SK-N-MC (cell line): ENCODE results near the gene CUL4A.

Experiments used
- DNase-seq: peaks from one replicate; pipeline ENCODE4 v3.0.0-alpha.2; 2011; ENCODE audit warnings: low read depth, low spot score
- H3K27ac ChIP-seq: fragments of 200-600 bp; sonication (generic); 2 replicates; pipeline ENCODE4 v1.5.1; 2016; ENCODE audit warnings: mixed run types
- H3K36me3 ChIP-seq: fragments of 200-600 bp; sonication (generic); 2 replicates; pipeline ENCODE4 v1.6.1; 2017; ENCODE audit warnings: antibody characterized with exemption, low read length, mixed read lengths; ENCODE audit not compliant: insufficient read depth
- H3K4me3 ChIP-seq: fragments of 200-600 bp; sonication (generic); 2 replicates; pipeline ENCODE4 v1.5.1; 2016
- H3K9ac ChIP-seq: fragments of 200-600 bp; sonication (generic); 2 replicates; pipeline ENCODE4 v1.8.0; 2017; ENCODE audit warnings: mixed run types, mixed read lengths; ENCODE audit not compliant: insufficient read length
- H3K9me3 ChIP-seq: fragments of 200-600 bp; sonication (generic); 2 replicates; pipeline ENCODE4 v1.6.1; 2017; ENCODE audit warnings: low read depth, mild to moderate bottlenecking, antibody characterized with exemption, low read length, moderate library complexity, mixed read lengths
- EZH2 ChIP-seq: fragments of 200-600 bp; sonication (generic); IDR thresholded peaks from one replicate; pipeline ENCODE4 v1.6.1; 2017; ENCODE audit warnings: antibody characterized with exemption
- FOXP2 ChIP-seq: optimal IDR thresholded peaks from 2 replicates; pipeline ENCODE3; 2011; ENCODE audit warnings: mild to moderate bottlenecking, moderate library complexity; ENCODE audit not compliant: insufficient read depth; ENCODE audit errors: extremely low read length, control extremely low read depth
- POLR2AphosphoS5 ChIP-seq: IDR thresholded peaks from 2 replicates; pipeline ENCODE4 v1.6.1; 2012; ENCODE audit warnings: mild to moderate bottlenecking, low read depth, low read length, borderline replicate concordance

The CUL4A gene

DNA sequence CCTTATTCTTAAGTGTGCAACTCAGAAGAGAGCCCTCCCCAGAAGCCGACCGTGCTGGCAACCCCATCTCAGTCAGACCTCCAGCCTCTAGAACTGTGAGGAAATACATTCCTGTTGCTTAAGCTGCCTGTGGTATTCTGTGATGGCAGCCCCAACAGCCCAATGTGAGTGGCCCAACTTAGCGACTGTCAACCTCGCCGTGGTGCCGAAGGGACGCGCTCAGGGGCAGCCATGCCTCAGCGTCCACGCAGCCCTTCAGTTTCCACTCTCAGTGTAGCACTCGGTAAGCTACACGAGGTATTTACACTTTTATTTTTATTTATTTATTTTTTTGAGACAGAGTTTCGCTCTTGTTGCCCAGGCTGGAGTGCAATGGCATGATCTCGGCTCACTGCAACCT, 32.6 kb upstream of the CUL4A start:
- Histone ChIP-seq H3K27ac (no peak overlapping the region), H3K9me3 (no peaks in the 10 kb centered on the region), H3K9ac (no peak overlapping the region), H3K36me3 (peaks cover 83% of the 10 kb centered on the region), H3K4me3 (no peak overlapping the region)
- TF ChIP-seq POLR2AphosphoS5 (no peak), FOXP2 (no peak), EZH2 (no peak)
- no peak for DNase-seq

DNA sequence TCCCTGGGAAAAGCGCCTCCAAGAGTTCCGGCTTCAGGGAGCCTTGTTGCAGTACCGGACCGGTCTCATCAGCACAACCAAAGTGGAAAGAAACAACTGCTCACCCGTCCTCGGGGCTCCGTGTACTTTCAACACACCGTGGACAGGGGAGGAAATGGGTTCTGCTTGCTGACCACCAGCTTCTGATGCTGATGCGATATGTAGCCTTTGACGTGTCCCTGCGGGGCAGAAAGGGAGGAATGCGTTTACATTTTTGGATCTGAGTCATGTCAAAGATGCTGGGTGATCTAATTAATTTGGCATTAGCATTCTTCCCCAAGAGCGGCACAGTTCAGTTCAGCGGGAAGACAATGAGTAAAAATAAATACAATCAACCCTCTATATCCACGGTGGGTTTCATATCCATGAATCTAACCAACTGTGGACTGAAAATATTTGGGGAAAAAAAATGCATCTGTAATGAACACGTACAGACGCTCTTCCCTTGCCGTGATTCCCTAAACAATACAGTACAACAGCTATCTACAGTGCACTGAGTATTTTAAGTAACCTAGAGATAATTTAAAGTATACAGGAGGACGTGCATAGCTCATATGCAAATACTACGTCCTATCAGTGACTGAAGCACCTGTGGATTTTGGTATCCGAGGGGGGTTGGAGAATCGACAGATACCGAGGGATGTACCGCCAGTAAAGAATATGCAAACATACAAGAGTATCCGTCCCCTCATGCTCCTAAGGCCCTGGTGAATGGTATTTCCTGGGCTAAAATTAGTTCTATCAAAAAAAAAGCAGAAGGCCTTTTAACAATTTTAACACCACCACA, 31.1 kb upstream of the CUL4A start:
- TF ChIP-seq POLR2AphosphoS5 (no peak), FOXP2 (no peak), EZH2 (no peak)
- Histone ChIP-seq H3K36me3 (peaks cover 84% of the 10 kb centered on the region), H3K4me3 (no peak overlapping the region), H3K9me3 (no peaks in the 10 kb centered on the region), H3K27ac (no peak overlapping the region), H3K9ac (no peak overlapping the region)
- DNase-seq, result no peak

DNA sequence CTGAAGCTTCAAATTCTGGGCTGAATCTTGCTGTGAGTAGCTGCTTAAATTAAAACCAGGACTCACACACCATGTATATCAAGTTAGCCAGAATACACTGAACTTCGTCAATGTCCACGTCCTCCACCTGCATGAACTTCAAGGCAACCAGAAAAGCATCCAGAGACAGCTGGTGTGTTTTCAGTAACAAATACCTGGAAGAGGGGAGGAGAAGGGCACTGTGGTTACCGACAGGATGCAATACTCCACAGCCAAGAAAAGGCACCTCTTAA, 30.6 kb upstream of the CUL4A start:
- Histone ChIP-seq H3K36me3 (peaks cover 89% of the 10 kb centered on the region), H3K4me3 (no peak overlapping the region), H3K9me3 (no peaks in the 10 kb centered on the region), H3K27ac (no peak overlapping the region), H3K9ac (no peak overlapping the region)
- TF ChIP-seq FOXP2 (no peak), EZH2 (no peak), POLR2AphosphoS5 (no peak)
- no peak for DNase-seq

DNA sequence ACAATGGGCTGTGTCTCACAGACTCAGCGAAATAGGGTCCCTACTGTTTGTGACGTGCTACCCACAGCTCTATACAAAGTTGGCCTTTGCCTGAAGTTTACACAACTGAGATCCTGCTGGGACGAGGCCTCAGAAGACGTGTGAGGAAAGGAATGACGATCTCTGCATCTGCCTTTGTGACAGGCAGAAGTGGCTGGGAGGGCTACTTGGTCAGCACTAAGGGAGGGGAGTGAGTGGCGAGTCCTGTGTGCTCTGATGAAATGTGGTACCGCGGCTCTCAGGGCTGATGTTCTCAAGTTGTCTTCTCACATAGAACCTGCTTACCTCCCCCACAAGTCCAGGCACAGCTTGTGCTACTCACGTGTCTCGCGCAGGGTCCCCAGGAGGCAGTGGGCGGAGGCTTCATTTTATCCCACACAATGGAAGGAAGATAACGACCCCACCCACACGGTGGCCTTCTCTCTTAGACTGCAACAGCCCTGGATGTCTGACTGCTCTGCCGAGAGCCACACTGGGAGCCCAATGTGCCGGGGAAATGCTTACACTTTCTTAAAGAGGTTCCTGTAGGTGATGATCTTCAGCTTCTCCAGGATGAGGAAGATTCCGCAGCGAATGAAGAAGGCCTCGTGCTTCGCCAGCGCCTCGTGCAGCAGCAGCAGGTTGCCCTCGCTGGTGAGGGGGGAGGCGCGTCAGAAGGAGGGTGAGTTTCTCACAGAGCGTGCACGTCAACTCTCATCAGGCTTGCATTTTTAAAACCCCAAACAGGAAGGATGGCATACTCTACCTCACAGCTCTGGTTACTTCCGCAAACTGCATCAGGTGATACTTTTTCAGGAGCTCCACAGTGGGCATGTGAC, 29.8 kb upstream of the CUL4A start:
- DNase-seq, result no peak
- Histone ChIP-seq H3K4me3 (no peak overlapping the region), H3K27ac (no peak overlapping the region), H3K9me3 (no peaks in the 10 kb centered on the region), H3K9ac (no peak overlapping the region), H3K36me3 (peaks cover 89% of the 10 kb centered on the region)
- TF ChIP-seq POLR2AphosphoS5 (no peak), EZH2 (no peak), FOXP2 (no peak)

DNA sequence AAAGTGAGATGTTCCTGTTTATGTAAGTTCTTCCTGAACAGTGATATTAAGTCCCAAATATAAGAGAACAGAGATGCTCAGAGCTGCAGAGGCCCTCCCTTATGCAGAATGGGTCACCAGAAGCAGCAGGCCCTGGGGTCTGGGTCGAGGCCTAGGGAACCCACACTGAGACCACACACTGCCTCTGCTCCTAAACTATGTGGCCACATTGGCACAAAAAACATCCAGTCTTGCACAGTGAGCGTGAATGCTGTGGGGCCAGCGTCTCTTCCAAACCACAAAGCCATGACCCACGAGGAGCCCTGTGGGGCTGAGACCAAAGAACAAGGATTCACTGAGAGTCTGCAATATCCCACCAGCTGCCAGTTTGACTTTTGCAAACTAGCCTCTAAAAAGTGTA, 27.4 kb upstream of the CUL4A start:
- Histone ChIP-seq H3K4me3 (no peak overlapping the region), H3K36me3 (peaks cover 82% of the 10 kb centered on the region), H3K9ac (no peak overlapping the region), H3K9me3 (no peaks in the 10 kb centered on the region), H3K27ac (no peak overlapping the region)
- DNase-seq, result no peak
- no peak for TF ChIP-seq EZH2
- TF ChIP-seq POLR2AphosphoS5, result no peak
- TF ChIP-seq FOXP2, result no peak

DNA sequence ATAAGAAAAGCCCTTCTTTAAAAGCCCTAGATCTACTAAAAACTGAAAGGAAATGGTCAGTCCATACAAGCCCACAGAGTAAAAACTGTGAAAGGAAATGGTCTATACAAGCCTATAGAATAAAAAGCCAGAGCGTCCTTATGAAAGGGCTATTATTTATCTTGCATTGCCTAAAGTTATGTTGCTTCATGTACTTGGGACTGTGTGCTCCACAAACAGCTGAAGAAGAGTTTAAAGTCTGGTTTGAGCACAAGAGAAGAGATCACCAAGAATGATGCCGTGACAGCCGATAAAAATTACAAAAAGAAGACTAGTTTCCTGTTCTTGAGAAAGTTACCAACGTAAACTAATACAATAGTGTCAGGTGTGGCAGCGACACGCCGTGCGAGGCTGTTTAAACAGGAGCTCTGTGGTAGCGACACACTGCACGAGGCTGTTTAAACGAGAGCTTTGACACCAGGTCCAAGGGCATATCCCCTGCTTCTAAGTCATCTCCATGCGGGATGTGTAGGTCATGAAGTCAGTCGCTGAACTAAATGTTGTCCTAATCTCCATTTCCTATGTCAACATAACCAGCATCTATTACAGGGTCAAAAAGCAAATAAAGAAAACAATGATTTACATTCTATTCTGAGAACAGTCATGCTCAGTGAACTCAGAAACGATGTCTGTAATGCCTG, 25.8 kb upstream of the CUL4A start:
- Histone ChIP-seq H3K36me3 (peaks cover 81% of the 10 kb centered on the region), H3K9me3 (no peaks in the 10 kb centered on the region), H3K27ac (no peak overlapping the region), H3K4me3 (no peak overlapping the region), H3K9ac (no peak overlapping the region)
- TF ChIP-seq EZH2, result no peak
- TF ChIP-seq POLR2AphosphoS5, result no peak
- TF ChIP-seq FOXP2, result no peak
- no peak for DNase-seq

DNA sequence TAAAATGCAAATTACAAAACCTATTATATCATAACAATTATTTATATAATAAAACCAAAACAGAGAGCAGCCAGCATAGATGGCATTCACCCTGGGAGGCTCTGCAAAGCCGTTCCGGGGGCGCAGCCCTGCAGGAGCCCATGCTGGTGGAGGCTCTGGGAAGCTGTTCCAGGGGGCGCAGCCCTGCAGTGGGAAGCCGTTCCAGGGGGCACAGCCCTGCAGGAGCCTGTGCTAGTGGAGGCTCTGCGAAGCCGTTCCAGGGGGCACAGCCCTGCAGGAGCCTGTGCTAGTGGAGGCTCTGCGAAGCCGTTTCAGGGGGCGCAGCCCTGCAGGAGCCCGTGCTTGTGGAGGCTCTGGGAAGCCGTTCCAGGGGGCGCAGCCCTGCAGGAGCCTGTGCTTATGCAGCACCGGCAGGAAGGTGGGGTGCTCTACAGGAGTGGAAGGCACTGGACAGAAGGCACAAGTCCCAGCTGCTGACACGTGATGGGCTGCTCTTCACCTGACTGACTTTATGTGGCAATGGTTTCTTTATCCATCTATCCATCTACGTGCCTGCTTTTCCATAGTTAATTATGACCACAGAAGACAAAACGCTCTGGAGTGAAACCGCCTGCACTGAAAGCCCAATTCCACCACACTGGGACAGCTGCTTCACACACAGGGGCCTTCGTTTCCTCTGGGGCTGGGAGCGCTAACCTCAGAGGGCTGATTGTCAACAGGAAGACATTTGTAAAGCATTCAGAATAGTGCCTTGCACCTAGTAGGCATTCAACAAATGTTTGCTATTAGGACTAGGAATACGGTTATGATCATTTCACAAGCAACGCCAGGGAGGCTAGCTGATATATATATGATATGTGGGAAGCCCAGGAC, 24.6 kb upstream of the CUL4A start:
- H3K27ac ChIP-seq, result no peak overlapping the region
- TF ChIP-seq EZH2, result no peak
- H3K36me3 ChIP-seq, result peaks cover 81% of the 10 kb centered on the region

More for the DNA sequence above, 24.6 kb upstream of the CUL4A start:
- Histone ChIP-seq H3K9ac (no peak overlapping the region), H3K9me3 (no peaks in the 10 kb centered on the region), H3K4me3 (no peak overlapping the region)
- DNase-seq, result no peak
